22Rv1 (cell line): ENCODE results near the gene ATP1A2.

ENCODE experiments used
- ZFX ChIP-seq: fragments of 450-650 bp; IDR thresholded peaks from 2 replicates; pipeline ENCODE4 v1.6.1; 2017; ENCODE audit warnings: antibody characterized with exemption, borderline replicate concordance
- TF ChIP-seq, protein P1 (sequence below): fragments of 450-650 bp; IDR thresholded peaks from 2 replicates; pipeline ENCODE4 v1.5.1; 2017; ENCODE audit warnings: mild to moderate bottlenecking

DNA sequence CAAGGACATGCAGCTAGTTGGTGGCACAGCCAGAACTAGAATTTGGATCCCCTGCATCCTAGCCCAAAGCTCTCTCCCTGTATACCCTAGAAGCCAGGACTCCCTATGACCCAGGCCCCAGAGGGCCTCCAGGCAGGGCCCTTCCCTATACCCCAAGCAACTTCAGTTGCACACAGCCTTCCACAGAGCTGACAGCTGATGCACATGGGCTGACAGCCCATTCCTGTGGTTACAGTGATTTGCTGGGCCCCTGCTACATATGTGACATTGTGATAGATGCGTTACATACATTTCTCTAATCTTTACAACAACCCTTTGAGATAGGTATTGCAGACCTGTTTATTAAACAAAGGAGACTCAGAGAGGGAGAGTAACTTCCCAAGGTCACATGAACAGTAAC is 5.8 kb downstream of the ATP1A2 start:
- TF ChIP-seq, protein P1, sequence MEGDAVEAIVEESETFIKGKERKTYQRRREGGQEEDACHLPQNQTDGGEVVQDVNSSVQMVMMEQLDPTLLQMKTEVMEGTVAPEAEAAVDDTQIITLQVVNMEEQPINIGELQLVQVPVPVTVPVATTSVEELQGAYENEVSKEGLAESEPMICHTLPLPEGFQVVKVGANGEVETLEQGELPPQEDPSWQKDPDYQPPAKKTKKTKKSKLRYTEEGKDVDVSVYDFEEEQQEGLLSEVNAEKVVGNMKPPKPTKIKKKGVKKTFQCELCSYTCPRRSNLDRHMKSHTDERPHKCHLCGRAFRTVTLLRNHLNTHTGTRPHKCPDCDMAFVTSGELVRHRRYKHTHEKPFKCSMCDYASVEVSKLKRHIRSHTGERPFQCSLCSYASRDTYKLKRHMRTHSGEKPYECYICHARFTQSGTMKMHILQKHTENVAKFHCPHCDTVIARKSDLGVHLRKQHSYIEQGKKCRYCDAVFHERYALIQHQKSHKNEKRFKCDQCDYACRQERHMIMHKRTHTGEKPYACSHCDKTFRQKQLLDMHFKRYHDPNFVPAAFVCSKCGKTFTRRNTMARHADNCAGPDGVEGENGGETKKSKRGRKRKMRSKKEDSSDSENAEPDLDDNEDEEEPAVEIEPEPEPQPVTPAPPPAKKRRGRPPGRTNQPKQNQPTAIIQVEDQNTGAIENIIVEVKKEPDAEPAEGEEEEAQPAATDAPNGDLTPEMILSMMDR: no peak
- TF ChIP-seq ZFX: no peak
